Esophagus (tissue), 2 donors: ENCODE data around the gene NEDD9. TPM values are rescaled to one million over a fixed set of nuclear protein-coding genes. Genes with fewer than 3 reads are reported as not detected.
A peak's percentile ranks its signal among the peaks of the same experiment; 100 is the strongest.

Source experiments
- H3K27ac ChIP-seq, 2 donors: one replicate each; pipeline ENCODE4 v1.5.1; 2013; ENCODE audit warnings: low read depth in 2 of 2, mild to moderate bottlenecking in 2 of 2, inconsistent platforms in 1 of 2, low read length in 1 of 2, moderate library complexity in 1 of 2
- H3K27me3 ChIP-seq, 2 donors: one replicate each; pipeline ENCODE4 v1.6.1; 2013; ENCODE audit warnings: low read length in 2 of 2, control low read depth in 1 of 2, mild to moderate bottlenecking in 1 of 2; ENCODE audit not compliant: insufficient read depth in 2 of 2, control insufficient read depth in 1 of 2
- H3K36me3 ChIP-seq, 2 donors: one replicate each; pipeline ENCODE4 v1.6.1; 2013; ENCODE audit warnings: low read length in 1 of 2; ENCODE audit not compliant: control insufficient read depth in 2 of 2, insufficient read depth in 2 of 2
- H3K4me1 ChIP-seq, 2 donors: one replicate each; pipeline ENCODE4 v1.6.1; 2013; ENCODE audit warnings: low read length in 1 of 2; ENCODE audit not compliant: control insufficient read depth in 2 of 2, insufficient read depth in 2 of 2
- H3K4me3 ChIP-seq, 2 donors: one replicate each; pipeline ENCODE4 v1.5.1; 2013; ENCODE audit warnings: low read length in 2 of 2, mild to moderate bottlenecking in 2 of 2, low read depth in 1 of 2, moderate library complexity in 1 of 2
- H3K9me3 ChIP-seq, 2 donors: one replicate each; pipeline ENCODE4 v1.6.1; 2013; ENCODE audit warnings: mild to moderate bottlenecking in 2 of 2, low read depth in 1 of 2, low read length in 1 of 2, moderate library complexity in 1 of 2; ENCODE audit not compliant: control insufficient read depth in 2 of 2, insufficient read depth in 1 of 2
- whole genome bisulfite sequencing, 2 donors: extraction: QIAGEN DNeasy Blood & Tissue Kit; methylation state at CpG; one replicate each; pipeline ENCODE4 v1.1.7; 2013; 5-methylcytosine and 5-hydroxymethylcytosine counted together
- polyA plus RNA-seq, 2 donors: library from polyadenylated mRNA; stranded (reverse); fragments of 200-250 nt; gene quantifications; one replicate each; pipeline ENCODE4 v1.2.3, GENCODE V29; 2013
- donor health status: healthy with polysubstance abuse.
- donor health status: Bipolar disorder and iron deficiency.

The NEDD9 gene
- polyA plus RNA-seq, 2 donors, result 1.6 to 2.1 TPM

GRCh38 chr6:11262242-11262641 is 29.8 kb upstream of the NEDD9 start:
- H3K4me1 ChIP-seq, result no peaks in the 10 kb centered on the region
- 65 to 74% methylated on average over 4 of the region's 4 CpGs for WGBS, 2 donors
- no peak overlapping the region for H3K4me3 ChIP-seq
- no peaks in the 10 kb centered on the region for H3K9me3 ChIP-seq
- H3K36me3 ChIP-seq, result no peaks in the 10 kb centered on the region
- no peaks in the 10 kb centered on the region for H3K27me3 ChIP-seq
- H3K27ac ChIP-seq, result no peak overlapping the region

GRCh38 chr6:11260249-11261038 is 28.0 kb upstream of the NEDD9 start:
- Histone ChIP-seq H3K4me3 (no peak overlapping the region), H3K9me3 (no peaks in the 10 kb centered on the region), H3K4me1 (no peaks in the 10 kb centered on the region), H3K27me3 (no peaks in the 10 kb centered on the region), H3K27ac (no peak overlapping the region), H3K36me3 (no peaks in the 10 kb centered on the region)
- WGBS, 2 donors, result 88 to 89% methylated on average over 4 of the region's 4 CpGs

GRCh38 chr6:11258260-11259237 is 26.1 kb upstream of the NEDD9 start:
- no peaks in the 10 kb centered on the region for H3K27me3 ChIP-seq
- no peaks in the 10 kb centered on the region for H3K36me3 ChIP-seq
- H3K27ac ChIP-seq, result no peak overlapping the region
- no peak overlapping the region for H3K4me3 ChIP-seq
- no peaks in the 10 kb centered on the region for H3K9me3 ChIP-seq
- no peaks in the 10 kb centered on the region for H3K4me1 ChIP-seq
- 49 to 53% methylated on average over 2 of the region's 2 CpGs for WGBS, 2 donors

GRCh38 chr6:11255610-11256009 is 23.1 kb upstream of the NEDD9 start:
- 92 to 93% methylated on average over 5 of the region's 5 CpGs for WGBS, 2 donors

GRCh38 chr6:11253594-11253993 is 21.1 kb upstream of the NEDD9 start:
- 71 to 74% methylated on average over 1 of the region's 1 CpG for WGBS, 2 donors
- H3K4me1 ChIP-seq, result peaks cover 3 to 4% of the 10 kb centered on the region in 2 donors
- H3K9me3 ChIP-seq, result no peaks in the 10 kb centered on the region
- H3K27me3 ChIP-seq, result no peaks in the 10 kb centered on the region
- H3K4me3 ChIP-seq, result no peak overlapping the region
- H3K27ac ChIP-seq, result no peak overlapping the region
- H3K36me3 ChIP-seq, result no peaks in the 10 kb centered on the region

More at GRCh38 chr6:11255610-11256009, 23.1 kb upstream of the NEDD9 start:
- Histone ChIP-seq H3K4me3 (no peak overlapping the region), H3K4me1 (peaks cover 3 to 4% of the 10 kb centered on the region in 2 donors), H3K27me3 (no peaks in the 10 kb centered on the region), H3K9me3 (no peaks in the 10 kb centered on the region), H3K27ac (no peak overlapping the region), H3K36me3 (no peaks in the 10 kb centered on the region)

- peak overlapping the region; percentile 39 to 57 for H3K27ac ChIP-seq
- H3K9me3 ChIP-seq, result no peaks in the 10 kb centered on the region
- H3K4me1 ChIP-seq, result peaks cover 3 to 4% of the 10 kb centered on the region in 2 donors
- no peak overlapping the region for H3K4me3 ChIP-seq
- 23 to 33% methylated on average over 7 of the region's 7 CpGs for WGBS, 2 donors
- no peaks in the 10 kb centered on the region for H3K27me3 ChIP-seq
- no peaks in the 10 kb centered on the region for H3K36me3 ChIP-seq
These were observed 19.3 kb upstream of the NEDD9 start for GRCh38 chr6:11251553-11252360.

- no peak overlapping the region for H3K27ac ChIP-seq
- no peaks in the 10 kb centered on the region for H3K36me3 ChIP-seq
- peaks cover 3 to 4% of the 10 kb centered on the region in 2 donors for H3K4me1 ChIP-seq
- no peaks in the 10 kb centered on the region for H3K9me3 ChIP-seq
- WGBS, 2 donors, result 83 to 92% methylated on average over 1 of the region's 1 CpG
- no peaks in the 10 kb centered on the region for H3K27me3 ChIP-seq
- H3K4me3 ChIP-seq, result no peak overlapping the region
These were observed 17.6 kb upstream of the NEDD9 start for GRCh38 chr6:11250108-11250507.

- Histone ChIP-seq H3K4me1 (peaks cover 3 to 4% of the 10 kb centered on the region in 2 donors), H3K4me3 (no peak overlapping the region), H3K36me3 (no peaks in the 10 kb centered on the region), H3K9me3 (no peaks in the 10 kb centered on the region), H3K27ac (no peak overlapping the region), H3K27me3 (no peaks in the 10 kb centered on the region)
- 95 to 98% methylated on average over 3 of the region's 3 CpGs for WGBS, 2 donors
These were observed 16.7 kb upstream of the NEDD9 start for GRCh38 chr6:11248974-11249761.
